ENCODE data around the gene PWWP2B.

The PWWP2B gene

GRCh38 chr10:132452651-132453469, 55.9 kb downstream of the PWWP2B start:
- DNase-seq: peak; percentile 84
- Histone ChIP-seq H3K27me3 (peaks cover 2% of the 10 kb centered on the region; the same call in 1 of the 2 replicates), H3K4me3 (ENCODE audit: low read depth, low read length) (no peak overlapping the region; the same call in 1 of the 2 replicates), H3K4me1 (peaks cover 4% of the 10 kb centered on the region; the same call in 1 of the 2 replicates), H3K36me3 (no peaks in the 10 kb centered on the region), H3K9me3 (no peaks in the 10 kb centered on the region)
- TF ChIP-seq CTCF (IDR thresholded peaks at IDR 0.05; ENCODE audit: low read depth, low read length): peak; percentile 75

- Histone ChIP-seq H3K4me1 (no peaks in the 10 kb centered on the region; the same call in 1 of the 2 replicates), H3K27me3 (peaks cover 4% of the 10 kb centered on the region; the same call in 1 of the 2 replicates), H3K4me3 (ENCODE audit: low read depth, low read length) (no peak overlapping the region; the same call in 1 of the 2 replicates), H3K9me3 (no peaks in the 10 kb centered on the region), H3K36me3 (no peaks in the 10 kb centered on the region)
- no peak for DNase-seq
- TF ChIP-seq CTCF (IDR thresholded peaks at IDR 0.05; ENCODE audit: low read depth, low read length): no peak
Observed at GRCh38 chr10:132453470-132453861, 56.5 kb downstream of the PWWP2B start.

GRCh38 chr10:132454296-132455198, 57.5 kb downstream of the PWWP2B start:
- H3K4me3 ChIP-seq (ENCODE audit: low read depth, low read length): no peak overlapping the region
- no peak for TF ChIP-seq CTCF (IDR thresholded peaks at IDR 0.05; ENCODE audit: low read depth, low read length)
- no peaks in the 10 kb centered on the region for H3K36me3 ChIP-seq
- no peaks in the 10 kb centered on the region for H3K9me3 ChIP-seq
- DNase-seq: no peak
- H3K4me1 ChIP-seq: no peaks in the 10 kb centered on the region; the same call in 1 of the 2 replicates
- peaks cover 4% of the 10 kb centered on the region; the same call in 1 of the 2 replicates for H3K27me3 ChIP-seq

GRCh38 chr10:132455441-132455971, 58.5 kb downstream of the PWWP2B start:
- TF ChIP-seq CTCF (IDR thresholded peaks at IDR 0.05; ENCODE audit: low read depth, low read length): no peak
- no peaks in the 10 kb centered on the region for H3K9me3 ChIP-seq
- H3K27me3 ChIP-seq: peaks cover 4% of the 10 kb centered on the region; the same call in 1 of the 2 replicates
- no peaks in the 10 kb centered on the region for H3K36me3 ChIP-seq
- no peaks in the 10 kb centered on the region for H3K4me1 ChIP-seq
- no peak overlapping the region for H3K4me3 ChIP-seq (ENCODE audit: low read depth, low read length)
- DNase-seq: no peak

GRCh38 chr10:132455986-132456847, 59.2 kb downstream of the PWWP2B start:
- no peak for TF ChIP-seq CTCF (IDR thresholded peaks at IDR 0.05; ENCODE audit: low read depth, low read length)
- no peaks in the 10 kb centered on the region for H3K9me3 ChIP-seq
- H3K27me3 ChIP-seq: peaks cover 4% of the 10 kb centered on the region; the same call in 1 of the 2 replicates
- H3K36me3 ChIP-seq: no peaks in the 10 kb centered on the region
- no peak for DNase-seq
- no peak overlapping the region for H3K4me3 ChIP-seq (ENCODE audit: low read depth, low read length)
- H3K4me1 ChIP-seq: no peaks in the 10 kb centered on the region
